MCF 10A (cell line): ENCODE data around the gene CHST15. TPM values are rescaled to one million over a fixed set of nuclear protein-coding genes. Genes with fewer than 3 reads are reported as not detected.
A peak's percentile ranks its signal among the peaks of the same experiment; 100 is the strongest.

Source experiments
- BruUV-seq: library from RNA; stranded (reverse); fragments of 400-500 nt; replicated peaks from 2 replicates; lab custom pipeline; 2021; lab: Mats Ljungman, UMichigan
- CTCF ChIA-PET: fragments of 300-600 bp; sonication (Branson Sonifier 250); formaldehyde crosslinking; extraction: SDS; loops from one replicate; lab custom pipeline; 2021; ENCODE audit warnings: antibody characterized with exemption, inconsistent platforms; lab: Yijun Ruan, JAX
- POLR2A ChIA-PET: fragments of 300-600, 350-650 bp; sonication (Branson Sonifier 250); formaldehyde crosslinking; extraction: SDS; loops from one replicate; lab custom pipeline; 2020; ENCODE audit warnings: antibody characterized with exemption, inconsistent platforms; lab: Yijun Ruan, JAX
- DNase-seq: peaks from one replicate; pipeline ENCODE4 v3.0.0-alpha.2; 2018; ENCODE audit not compliant: unreplicated experiment
- H3K27ac Mint-ChIP-seq: one replicate; pipeline ENCODE4 v1.8.0; 2022; ENCODE audit warnings: mild to moderate bottlenecking, low read depth, mixed read lengths; ENCODE audit not compliant: unreplicated experiment
- H3K27me3 Mint-ChIP-seq: one replicate; pipeline ENCODE4 v1.8.0; 2022; ENCODE audit warnings: mixed read lengths; ENCODE audit not compliant: insufficient read depth, unreplicated experiment
- H3K36me3 Mint-ChIP-seq: one replicate; pipeline ENCODE4 v1.8.0; 2022; ENCODE audit warnings: mild to moderate bottlenecking, moderate library complexity, mixed read lengths; ENCODE audit not compliant: insufficient read depth, unreplicated experiment
- H3K4me1 Mint-ChIP-seq: one replicate; pipeline ENCODE4 v1.8.0; 2022; ENCODE audit warnings: mixed read lengths; ENCODE audit not compliant: insufficient read depth, unreplicated experiment
- H3K4me3 Mint-ChIP-seq: one replicate; pipeline ENCODE4 v1.8.0; 2022; ENCODE audit warnings: mild to moderate bottlenecking, moderate library complexity, mixed read lengths; ENCODE audit not compliant: unreplicated experiment
- H3K9me3 Mint-ChIP-seq: one replicate; pipeline ENCODE4 v1.8.0; 2022; ENCODE audit warnings: mixed read lengths; ENCODE audit not compliant: unreplicated experiment
- intact Hi-C: fragments of 100-400 bp; cut with micrococcal nuclease; formaldehyde crosslinking; loops from 2 replicates; pipeline ENCODE4 v1.14.1; 2022
- total RNA-seq: library from RNA; stranded (reverse); gene quantifications from 2 replicates; pipeline ENCODE4 v1.2.3, GENCODE V29; 2022
- TF ChIP-seq, protein P1 (sequence below): fragments of 200-600 bp; IDR thresholded peaks from one replicate; pipeline ENCODE4 v1.8.0; 2022; ENCODE audit warnings: antibody characterized with exemption, mild to moderate bottlenecking; ENCODE audit not compliant: unreplicated experiment

The CHST15 gene
- total RNA-seq, 1 experiment from 2014 or later = 32.8 TPM

DNA sequence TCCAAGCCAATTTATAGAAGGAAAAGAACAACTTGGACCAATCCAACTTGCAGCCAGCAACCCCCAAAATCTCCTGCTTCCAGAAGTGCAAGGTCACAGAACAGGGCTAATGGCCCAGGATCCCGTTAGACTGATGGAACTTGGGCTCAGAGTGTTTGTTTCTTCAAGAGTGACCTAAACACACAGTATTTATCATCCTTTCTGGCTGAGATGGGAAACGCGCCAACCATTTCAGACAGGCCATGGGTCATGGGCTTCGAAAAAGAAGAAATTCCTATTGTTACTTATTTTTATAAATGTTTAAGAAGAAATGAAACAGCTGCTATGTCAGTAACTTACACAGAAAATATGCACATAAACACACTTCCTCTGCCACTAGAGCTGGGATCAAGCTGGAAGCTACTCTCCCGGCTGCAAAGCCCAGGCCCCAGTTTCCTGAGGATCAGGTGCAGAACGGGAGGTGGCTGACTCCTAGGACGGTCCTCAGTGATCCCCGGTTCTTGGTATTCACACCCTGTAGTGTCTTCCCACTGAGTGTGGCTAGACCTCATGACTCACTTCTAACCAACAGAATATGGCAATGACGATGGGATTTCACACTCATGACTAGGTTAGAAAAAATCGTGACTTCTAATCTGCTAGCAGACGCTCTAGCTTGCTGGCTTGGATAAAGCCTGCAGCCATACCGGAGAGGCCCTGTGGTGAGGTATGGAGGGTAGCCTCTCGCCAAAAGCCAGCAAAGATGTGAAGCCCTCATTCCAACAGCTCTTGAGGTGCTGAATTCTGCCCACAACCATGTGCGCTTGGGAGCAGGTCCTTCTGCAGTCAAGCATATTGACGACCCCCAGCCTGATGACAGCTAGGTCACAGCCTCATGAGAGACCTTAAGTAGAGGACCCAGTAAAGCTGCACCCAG, 60.2 kb downstream of the CHST15 start:
- DNase-seq = peak; percentile 35
- BruUV-seq = no TSS peak
- CTCF ChIA-PET = interaction anchor here (0.6 to 1.2 kb wide), 3 partner anchors 37 to 990 kb away, joined by 3 read pairs; no protein-coding TSS in a partner anchor

DNA sequence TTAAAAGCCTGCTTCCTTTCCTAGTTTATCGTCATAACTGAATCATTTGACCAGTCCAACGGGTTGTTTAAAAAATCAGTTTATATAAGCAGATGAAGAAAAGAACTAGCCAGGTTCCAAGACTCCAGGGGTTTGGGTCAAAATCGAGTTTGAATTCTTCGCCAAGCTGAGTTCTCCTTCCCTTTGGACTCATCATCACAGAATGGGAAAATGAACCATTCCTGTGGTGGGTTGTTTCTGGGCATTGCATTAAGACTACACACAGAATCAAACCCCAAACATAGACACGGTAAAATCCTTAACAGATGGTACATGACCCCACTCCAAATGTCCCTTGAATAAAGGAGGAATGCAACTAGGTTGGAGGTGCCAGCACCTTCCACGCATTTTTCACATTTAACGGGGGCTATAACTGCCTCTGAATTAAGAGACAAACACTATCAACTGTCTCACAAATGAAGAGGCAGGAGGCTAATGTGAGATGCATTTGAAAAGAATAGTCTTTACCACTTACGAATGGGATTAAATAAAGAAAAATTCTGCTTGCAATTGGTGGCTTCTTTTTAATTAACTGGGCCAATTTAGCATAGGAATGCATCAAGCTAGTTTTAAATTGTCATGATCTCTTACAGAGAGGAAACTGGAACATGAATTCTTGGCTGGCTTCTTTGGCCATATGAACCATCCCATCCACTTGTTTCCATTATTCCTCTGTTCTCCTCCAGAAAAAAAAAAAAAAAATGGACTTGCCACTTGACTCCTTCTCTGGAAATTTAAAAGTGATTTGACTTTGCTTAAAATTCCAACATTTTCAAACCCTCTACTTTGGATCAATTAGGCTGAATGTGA, 61.1 kb downstream of the CHST15 start:
- no peaks in the 10 kb centered on the region for H3K9me3 Mint-ChIP-seq

More for the DNA sequence above, 60.2 kb downstream of the CHST15 start:
- peaks cover 42% of the 10 kb centered on the region for H3K36me3 Mint-ChIP-seq
- no peak overlapping the region for H3K27ac Mint-ChIP-seq
- TF ChIP-seq, protein P1, sequence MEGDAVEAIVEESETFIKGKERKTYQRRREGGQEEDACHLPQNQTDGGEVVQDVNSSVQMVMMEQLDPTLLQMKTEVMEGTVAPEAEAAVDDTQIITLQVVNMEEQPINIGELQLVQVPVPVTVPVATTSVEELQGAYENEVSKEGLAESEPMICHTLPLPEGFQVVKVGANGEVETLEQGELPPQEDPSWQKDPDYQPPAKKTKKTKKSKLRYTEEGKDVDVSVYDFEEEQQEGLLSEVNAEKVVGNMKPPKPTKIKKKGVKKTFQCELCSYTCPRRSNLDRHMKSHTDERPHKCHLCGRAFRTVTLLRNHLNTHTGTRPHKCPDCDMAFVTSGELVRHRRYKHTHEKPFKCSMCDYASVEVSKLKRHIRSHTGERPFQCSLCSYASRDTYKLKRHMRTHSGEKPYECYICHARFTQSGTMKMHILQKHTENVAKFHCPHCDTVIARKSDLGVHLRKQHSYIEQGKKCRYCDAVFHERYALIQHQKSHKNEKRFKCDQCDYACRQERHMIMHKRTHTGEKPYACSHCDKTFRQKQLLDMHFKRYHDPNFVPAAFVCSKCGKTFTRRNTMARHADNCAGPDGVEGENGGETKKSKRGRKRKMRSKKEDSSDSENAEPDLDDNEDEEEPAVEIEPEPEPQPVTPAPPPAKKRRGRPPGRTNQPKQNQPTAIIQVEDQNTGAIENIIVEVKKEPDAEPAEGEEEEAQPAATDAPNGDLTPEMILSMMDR = no peak
- no peak overlapping the region for H3K4me3 Mint-ChIP-seq
- peaks cover 7% of the 10 kb centered on the region for H3K4me1 Mint-ChIP-seq
- H3K9me3 Mint-ChIP-seq = no peaks in the 10 kb centered on the region
- intact Hi-C loops = no loop called here
- POLR2A ChIA-PET = no interaction called here
- no peaks in the 10 kb centered on the region for H3K27me3 Mint-ChIP-seq

DNA sequence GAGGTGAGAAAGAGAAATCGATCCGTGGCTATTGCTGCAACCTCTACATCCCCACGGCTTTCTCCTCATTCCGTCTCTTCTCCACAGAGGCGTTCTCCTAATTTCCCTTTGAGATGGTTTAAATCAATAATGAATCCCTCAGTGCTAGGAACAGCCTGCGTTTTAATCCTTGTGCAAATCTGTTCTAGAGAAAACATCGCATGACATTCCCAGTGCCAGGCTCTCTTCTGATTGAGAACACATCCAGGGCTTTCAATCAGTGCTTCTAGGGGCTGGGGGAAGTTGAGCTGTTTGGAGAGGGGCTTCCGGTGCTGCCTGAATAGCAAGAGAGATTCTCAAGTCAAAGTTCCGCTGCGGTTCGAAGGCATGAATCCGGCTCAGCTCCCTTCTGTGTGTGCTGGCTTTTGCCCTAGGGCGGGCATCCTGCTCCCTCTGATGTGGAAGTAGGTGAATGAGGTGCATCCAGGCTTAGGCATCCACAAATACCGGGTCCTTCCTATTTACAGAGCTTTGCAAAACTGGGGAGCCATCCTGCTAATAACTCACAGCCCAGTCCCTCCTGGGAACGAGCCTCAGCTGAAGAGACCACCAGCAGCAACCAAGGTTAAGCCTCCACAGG, 62.8 kb downstream of the CHST15 start:
- no peaks in the 10 kb centered on the region for H3K27me3 Mint-ChIP-seq
- peaks cover 38% of the 10 kb centered on the region for H3K36me3 Mint-ChIP-seq
- H3K4me3 Mint-ChIP-seq = no peak overlapping the region
- BruUV-seq = no TSS peak
- POLR2A ChIA-PET = interaction anchor here (0.7 kb wide), 1 partner anchor 18 kb away, joined by 3 read pairs; no protein-coding TSS in a partner anchor
- TF ChIP-seq, protein P1 = no peak
- no peak for DNase-seq
- no peak overlapping the region for H3K27ac Mint-ChIP-seq
- intact Hi-C loops = no loop called here
- CTCF ChIA-PET = interaction anchor here (0.9 kb wide), 1 partner anchor 8 kb away, joined by 3 read pairs; no protein-coding TSS in a partner anchor
- no peaks in the 10 kb centered on the region for H3K9me3 Mint-ChIP-seq
- H3K4me1 Mint-ChIP-seq = peaks cover 3% of the 10 kb centered on the region

More for the DNA sequence above, 61.1 kb downstream of the CHST15 start:
- POLR2A ChIA-PET = no interaction called here
- DNase-seq = no peak
- Mint-ChIP-seq H3K27ac (no peak overlapping the region), H3K4me3 (no peak overlapping the region), H3K27me3 (no peaks in the 10 kb centered on the region), H3K36me3 (peaks cover 44% of the 10 kb centered on the region), H3K4me1 (peaks cover 7% of the 10 kb centered on the region)
- TF ChIP-seq, protein P1 = no peak
- intact Hi-C loops = no loop called here
- BruUV-seq = no TSS peak
- CTCF ChIA-PET = interaction anchor here (0.6 to 1.2 kb wide), 2 partner anchors 36 to 989 kb away, joined by 3 read pairs; no protein-coding TSS in a partner anchor
